DND-41 (cell line): ENCODE measurements around the gene COPS4.

Experiments used
- EZH2 ChIP-seq: IDR thresholded peaks from 3 replicates; pipeline ENCODE4 v1.6.1; 2012; ENCODE audit warnings: borderline replicate concordance, low read depth, mild to moderate bottlenecking, moderate library complexity, low read length, inconsistent platforms; ENCODE audit not compliant: severe bottlenecking
- TF ChIP-seq, protein P1 (sequence below): IDR thresholded peaks from 2 replicates; pipeline ENCODE4 v1.5.1; 2012; ENCODE audit warnings: borderline replicate concordance, low read length, moderate library complexity, mild to moderate bottlenecking; ENCODE audit not compliant: poor library complexity, severe bottlenecking; ENCODE audit errors: extremely low read depth

DNA sequence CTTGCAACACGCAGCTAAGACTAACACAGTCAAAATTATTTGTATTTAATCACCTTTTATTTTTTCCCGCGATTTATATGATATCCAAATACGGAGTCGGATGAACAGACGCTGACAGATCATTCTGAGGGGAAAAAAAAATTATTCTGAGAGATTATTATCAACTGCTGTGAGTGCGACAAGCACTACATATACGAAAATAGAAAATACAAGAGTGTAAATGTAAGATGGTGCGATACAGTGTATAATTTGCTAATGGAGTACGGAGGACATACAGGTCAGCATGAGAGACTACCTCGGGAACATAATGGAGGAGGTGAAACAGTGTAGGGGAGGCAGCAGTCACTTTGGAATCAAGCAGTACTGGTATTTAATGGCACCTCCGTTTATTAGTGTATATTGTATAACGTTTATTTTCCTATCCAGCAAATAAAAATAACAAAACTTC lies 21.5 kb upstream of the COPS4 start:
- TF ChIP-seq, protein P1, sequence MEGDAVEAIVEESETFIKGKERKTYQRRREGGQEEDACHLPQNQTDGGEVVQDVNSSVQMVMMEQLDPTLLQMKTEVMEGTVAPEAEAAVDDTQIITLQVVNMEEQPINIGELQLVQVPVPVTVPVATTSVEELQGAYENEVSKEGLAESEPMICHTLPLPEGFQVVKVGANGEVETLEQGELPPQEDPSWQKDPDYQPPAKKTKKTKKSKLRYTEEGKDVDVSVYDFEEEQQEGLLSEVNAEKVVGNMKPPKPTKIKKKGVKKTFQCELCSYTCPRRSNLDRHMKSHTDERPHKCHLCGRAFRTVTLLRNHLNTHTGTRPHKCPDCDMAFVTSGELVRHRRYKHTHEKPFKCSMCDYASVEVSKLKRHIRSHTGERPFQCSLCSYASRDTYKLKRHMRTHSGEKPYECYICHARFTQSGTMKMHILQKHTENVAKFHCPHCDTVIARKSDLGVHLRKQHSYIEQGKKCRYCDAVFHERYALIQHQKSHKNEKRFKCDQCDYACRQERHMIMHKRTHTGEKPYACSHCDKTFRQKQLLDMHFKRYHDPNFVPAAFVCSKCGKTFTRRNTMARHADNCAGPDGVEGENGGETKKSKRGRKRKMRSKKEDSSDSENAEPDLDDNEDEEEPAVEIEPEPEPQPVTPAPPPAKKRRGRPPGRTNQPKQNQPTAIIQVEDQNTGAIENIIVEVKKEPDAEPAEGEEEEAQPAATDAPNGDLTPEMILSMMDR, result no peak
- no peak for TF ChIP-seq EZH2
